HEK293 (cell line): ENCODE measurements around the gene ME3.
A peak's percentile ranks its signal among the peaks of the same experiment; 100 is the strongest.

Experiments
- AEBP2 ChIP-seq: fragments of 450-650 bp; formaldehyde crosslinking; IDR thresholded peaks from 2 replicates; pipeline ENCODE4 v1.5.1; 2016; ENCODE audit warnings: missing biosample characterization, missing genetic modification characterization, borderline replicate concordance
- BCL6B ChIP-seq: fragments of 450-650 bp; formaldehyde crosslinking; IDR thresholded peaks from 2 replicates; pipeline ENCODE4 v1.5.1; 2017; ENCODE audit warnings: missing biosample characterization, missing genetic modification characterization
- KLF8 ChIP-seq: fragments of 450-650 bp; formaldehyde crosslinking; IDR thresholded peaks from 2 replicates; pipeline ENCODE4 v1.5.1; 2016; ENCODE audit warnings: missing biosample characterization, missing genetic modification characterization
- PBX3 ChIP-seq: sonication (generic); formaldehyde crosslinking; IDR thresholded peaks from 2 replicates; pipeline ENCODE4 v1.8.1; 2022; ENCODE audit warnings: mild to moderate bottlenecking, moderate library complexity, missing genetic modification reagents
- ZNF146 ChIP-seq: fragments of 450-650 bp; formaldehyde crosslinking; IDR thresholded peaks from 2 replicates; pipeline ENCODE4 v1.5.1; 2016; ENCODE audit warnings: missing biosample characterization, missing genetic modification characterization
- ZNF148 ChIP-seq: fragments of 450-650 bp; formaldehyde crosslinking; IDR thresholded peaks from 2 replicates; pipeline ENCODE4 v1.5.0; 2017; ENCODE audit warnings: missing biosample characterization, missing genetic modification characterization, borderline replicate concordance
- ZNF202 ChIP-seq: fragments of 450-650 bp; formaldehyde crosslinking; IDR thresholded peaks from 2 replicates; pipeline ENCODE4 v1.5.1; 2016; ENCODE audit warnings: missing biosample characterization, missing genetic modification characterization, borderline replicate concordance
- ZNF239 ChIP-seq: fragments of 450-650 bp; formaldehyde crosslinking; IDR thresholded peaks from 2 replicates; pipeline ENCODE4 v1.5.1; 2016; ENCODE audit warnings: missing biosample characterization, missing genetic modification characterization
- ZNF311 ChIP-seq: fragments of 450-650 bp; formaldehyde crosslinking; IDR thresholded peaks from 2 replicates; pipeline ENCODE4 v1.5.1; 2017; ENCODE audit warnings: missing biosample characterization, missing genetic modification characterization, borderline replicate concordance
- ZNF324 ChIP-seq: fragments of 450-650 bp; formaldehyde crosslinking; IDR thresholded peaks from 2 replicates; pipeline ENCODE4 v1.5.1; 2016; ENCODE audit warnings: missing biosample characterization, missing genetic modification characterization
- ZNF398 ChIP-seq: fragments of 450-650 bp; formaldehyde crosslinking; IDR thresholded peaks from 2 replicates; pipeline ENCODE4 v1.5.1; 2017; ENCODE audit warnings: missing biosample characterization, missing genetic modification characterization
- ZNF558 ChIP-seq: fragments of 450-650 bp; formaldehyde crosslinking; IDR thresholded peaks from 2 replicates; pipeline ENCODE4 v1.5.1; 2016; ENCODE audit warnings: missing biosample characterization, missing genetic modification characterization
- ZNF626 ChIP-seq: fragments of 450-650 bp; sonication (Bioruptor Pico); formaldehyde crosslinking; IDR thresholded peaks from 2 replicates; pipeline ENCODE4 v1.5.1; 2018; ENCODE audit warnings: missing biosample characterization, missing genetic modification characterization, inconsistent platforms
- ZNF660 ChIP-seq: fragments of 450-650 bp; IDR thresholded peaks from 2 replicates; pipeline ENCODE4 v1.5.1; 2018; ENCODE audit warnings: missing biosample characterization, mild to moderate bottlenecking, missing genetic modification characterization
- ZNF692 ChIP-seq: fragments of 450-650 bp; formaldehyde crosslinking; IDR thresholded peaks from 2 replicates; pipeline ENCODE4 v1.5.1; 2016; ENCODE audit warnings: missing biosample characterization, missing genetic modification characterization
- ZSCAN16 ChIP-seq: fragments of 450-650 bp; formaldehyde crosslinking; IDR thresholded peaks from 2 replicates; pipeline ENCODE4 v1.5.1; 2016; ENCODE audit warnings: missing biosample characterization, missing genetic modification characterization
- ZSCAN23 ChIP-seq: fragments of 450-650 bp; formaldehyde crosslinking; IDR thresholded peaks from 2 replicates; pipeline ENCODE4 v1.5.1; 2016; ENCODE audit warnings: missing biosample characterization, missing genetic modification characterization
- ZSCAN4 ChIP-seq: fragments of 450-650 bp; formaldehyde crosslinking; IDR thresholded peaks from 2 replicates; pipeline ENCODE4 v1.5.1; 2017; ENCODE audit warnings: missing biosample characterization, missing genetic modification characterization
- TF ChIP-seq, protein P1 (sequence below): fragments of 450-650 bp; formaldehyde crosslinking; IDR thresholded peaks from 2 replicates; pipeline ENCODE4 v1.5.1; 2016; ENCODE audit warnings: missing biosample characterization, missing genetic modification characterization
- TF ChIP-seq, protein P2 (sequence below): fragments of 450-650 bp; formaldehyde crosslinking; IDR thresholded peaks from 2 replicates; pipeline ENCODE4 v1.5.1; 2016; ENCODE audit warnings: missing biosample characterization, missing genetic modification characterization

Gene ME3

DNA sequence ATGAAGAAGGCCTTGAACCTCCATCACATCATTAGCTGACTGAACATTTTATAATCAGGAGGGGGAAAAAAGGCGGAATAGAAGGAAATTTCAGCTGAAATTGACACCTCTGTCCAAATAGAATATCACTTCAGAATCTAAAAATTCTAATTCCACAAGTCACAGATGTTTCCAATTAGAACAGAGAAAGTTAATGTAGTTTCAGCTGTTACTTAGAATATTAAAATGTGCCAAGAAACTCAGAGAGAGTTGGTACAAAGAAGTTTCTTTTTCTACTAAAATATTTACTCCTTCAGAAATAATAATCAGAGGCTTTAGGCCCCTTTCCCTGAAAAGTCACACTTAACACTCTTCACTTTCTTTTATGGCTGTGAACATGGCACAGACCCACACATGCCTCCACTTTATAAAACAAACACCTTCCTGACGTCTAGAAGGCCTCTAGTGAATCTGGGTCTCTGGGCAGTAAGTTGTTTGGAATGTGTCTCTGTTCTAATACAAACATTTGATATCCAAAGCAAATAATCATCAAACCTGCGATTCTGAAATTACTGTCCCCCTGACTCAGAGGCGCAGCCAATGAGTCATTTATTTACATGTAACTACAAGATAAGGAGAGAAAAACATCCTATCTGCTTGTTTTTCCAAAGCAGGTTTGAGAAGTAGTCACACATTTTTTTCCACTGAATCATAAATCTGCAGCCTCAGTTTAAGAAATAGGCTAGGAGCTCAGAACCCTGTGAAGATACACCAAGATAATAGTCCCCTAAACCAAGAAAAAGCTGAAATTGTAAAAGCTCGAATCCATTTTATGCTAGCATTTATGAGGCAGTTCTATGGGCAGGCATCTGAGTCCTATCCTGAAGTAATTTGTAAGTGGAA lies 148.4 kb downstream of the ME3 start (continued):
- TF ChIP-seq ZNF558 (no peak), ZNF626 (tag by site-specific recombination) (no peak), KLF8 (tag by site-specific recombination) (peak; percentile 75), ZNF660 (tag by site-specific recombination) (peak; percentile 90), ZSCAN4 (no peak), BCL6B (tag by site-specific recombination) (peak; percentile 61), ZNF324 (tag by site-specific recombination) (no peak), ZNF311 (no peak), ZSCAN23 (peak; percentile 79; the same call in 1 of the 2 replicates), ZNF146 (tag by site-specific recombination) (peak; percentile 42; the same call in 1 of the 2 replicates), ZNF398 (tag by site-specific recombination) (peak; percentile 59; the same call in 1 of the 2 replicates), PBX3 (CRISPR knock-in tag) (no peak), ZNF239 (tag by site-specific recombination) (no peak), ZNF148 (tag by site-specific recombination) (no peak), ZSCAN16 (tag by site-specific recombination) (no peak), ZNF202 (tag by site-specific recombination) (no peak), AEBP2 (no peak), ZNF692 (tag by site-specific recombination) (peak; percentile 51; the same call in 1 of the 2 replicates)
- TF ChIP-seq, protein P1, sequence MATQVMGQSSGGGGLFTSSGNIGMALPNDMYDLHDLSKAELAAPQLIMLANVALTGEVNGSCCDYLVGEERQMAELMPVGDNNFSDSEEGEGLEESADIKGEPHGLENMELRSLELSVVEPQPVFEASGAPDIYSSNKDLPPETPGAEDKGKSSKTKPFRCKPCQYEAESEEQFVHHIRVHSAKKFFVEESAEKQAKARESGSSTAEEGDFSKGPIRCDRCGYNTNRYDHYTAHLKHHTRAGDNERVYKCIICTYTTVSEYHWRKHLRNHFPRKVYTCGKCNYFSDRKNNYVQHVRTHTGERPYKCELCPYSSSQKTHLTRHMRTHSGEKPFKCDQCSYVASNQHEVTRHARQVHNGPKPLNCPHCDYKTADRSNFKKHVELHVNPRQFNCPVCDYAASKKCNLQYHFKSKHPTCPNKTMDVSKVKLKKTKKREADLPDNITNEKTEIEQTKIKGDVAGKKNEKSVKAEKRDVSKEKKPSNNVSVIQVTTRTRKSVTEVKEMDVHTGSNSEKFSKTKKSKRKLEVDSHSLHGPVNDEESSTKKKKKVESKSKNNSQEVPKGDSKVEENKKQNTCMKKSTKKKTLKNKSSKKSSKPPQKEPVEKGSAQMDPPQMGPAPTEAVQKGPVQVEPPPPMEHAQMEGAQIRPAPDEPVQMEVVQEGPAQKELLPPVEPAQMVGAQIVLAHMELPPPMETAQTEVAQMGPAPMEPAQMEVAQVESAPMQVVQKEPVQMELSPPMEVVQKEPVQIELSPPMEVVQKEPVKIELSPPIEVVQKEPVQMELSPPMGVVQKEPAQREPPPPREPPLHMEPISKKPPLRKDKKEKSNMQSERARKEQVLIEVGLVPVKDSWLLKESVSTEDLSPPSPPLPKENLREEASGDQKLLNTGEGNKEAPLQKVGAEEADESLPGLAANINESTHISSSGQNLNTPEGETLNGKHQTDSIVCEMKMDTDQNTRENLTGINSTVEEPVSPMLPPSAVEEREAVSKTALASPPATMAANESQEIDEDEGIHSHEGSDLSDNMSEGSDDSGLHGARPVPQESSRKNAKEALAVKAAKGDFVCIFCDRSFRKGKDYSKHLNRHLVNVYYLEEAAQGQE (tag by site-specific recombination) = no peak
- TF ChIP-seq, protein P2, sequence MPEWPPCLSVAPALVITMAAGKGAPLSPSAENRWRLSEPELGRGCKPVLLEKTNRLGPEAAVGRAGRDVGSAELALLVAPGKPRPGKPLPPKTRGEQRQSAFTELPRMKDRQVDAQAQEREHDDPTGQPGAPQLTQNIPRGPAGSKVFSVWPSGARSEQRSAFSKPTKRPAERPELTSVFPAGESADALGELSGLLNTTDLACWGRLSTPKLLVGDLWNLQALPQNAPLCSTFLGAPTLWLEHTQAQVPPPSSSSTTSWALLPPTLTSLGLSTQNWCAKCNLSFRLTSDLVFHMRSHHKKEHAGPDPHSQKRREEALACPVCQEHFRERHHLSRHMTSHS = no peak
